B cell (primary cell): ENCODE measurements around the gene COL11A1. TPM values are rescaled to one million over a fixed set of nuclear protein-coding genes. Genes with fewer than 3 reads are reported as not detected.

Experiments used
- ATAC-seq: fragments of 200-7000 bp; cut with Tn5 transposase; one replicate; pipeline ENCODE4 v1.10.0; 2021; ENCODE audit warnings: low read depth, mild to moderate bottlenecking, moderate number of reproducible peaks, moderate library complexity
- CTCF ChIA-PET: fragments of 350-600 bp; sonication (Branson Sonifier 250); formaldehyde crosslinking; loops from one replicate; lab custom pipeline; 2021; ENCODE audit warnings: antibody characterized with exemption, inconsistent platforms; lab: Charles Lee
- POLR2A ChIA-PET: fragments of 350-600 bp; sonication (Branson Sonifier 250); formaldehyde crosslinking; loops from one replicate; lab custom pipeline; 2021; ENCODE audit warnings: antibody characterized with exemption; lab: Charles Lee
- DNase-seq: peaks from one replicate; pipeline ENCODE4 v3.0.0; 2013
- H2AFZ ChIP-seq: 2 replicates; pipeline ENCODE4 v1.6.1; 2012; ENCODE audit warnings: mild to moderate bottlenecking, low read depth, low read length; ENCODE audit not compliant: insufficient read depth, poor library complexity, severe bottlenecking
- H3K27ac ChIP-seq, 2 donors: 1 replicate in 1 of 2; 2 replicates in 1 of 2; pipeline ENCODE4 v1.5.1; 2012 to 2013; ENCODE audit warnings: low read length in 2 of 2, mild to moderate bottlenecking in 2 of 2, moderate library complexity in 1 of 2
- H3K27me3 ChIP-seq, 4 experiments: fragments of 200-600 bp in 1 of 4; sonication (generic) in 1 of 4; replicated peaks in 1 of 4; 1 replicate in 2 of 4; 2 replicates in 2 of 4; pipeline versions ENCODE4 v1.6.1 to v1.7.0; 2013 to 2016; ENCODE audit warnings: low read length in 3 of 4, mild to moderate bottlenecking in 2 of 4, mixed read lengths in 1 of 4, moderate library complexity in 1 of 4; ENCODE audit not compliant: insufficient read depth in 4 of 4, control insufficient read depth in 3 of 4; ENCODE audit errors: control extremely low read depth in 1 of 4
- H3K36me3 ChIP-seq, 2 experiments: replicated peaks in 1 of 2; 1 replicate in 1 of 2; 2 replicates in 1 of 2; pipeline versions ENCODE4 v1.6.1 to v1.7.1; 2013; ENCODE audit warnings: low read length in 1 of 2; ENCODE audit not compliant: insufficient read depth in 2 of 2, control insufficient read depth in 1 of 2; ENCODE audit errors: control extremely low read depth in 1 of 2, extremely low read depth in 1 of 2
- H3K4me1 ChIP-seq, 2 donors: fragments of 200-600 bp in 1 of 2; sonication (generic) in 1 of 2; 1 replicate in 1 of 2; 2 replicates in 1 of 2; pipeline versions ENCODE4 v1.5.1 to v1.6.1; 2013 to 2017; ENCODE audit warnings: low read length in 2 of 2; ENCODE audit not compliant: control insufficient read depth in 2 of 2, insufficient read depth in 2 of 2
- H3K4me2 ChIP-seq: replicated peaks from 2 replicates; pipeline ENCODE3; 2012; ENCODE audit warnings: mild to moderate bottlenecking, low read depth, low read length; ENCODE audit not compliant: poor library complexity, severe bottlenecking
- H3K4me3 ChIP-seq, 5 experiments: fragments of 200-600 bp in 1 of 5; sonication (generic) in 1 of 5; 1 replicate in 3 of 5; 2 replicates in 2 of 5; pipeline versions ENCODE4 v1.5.1 to v1.7.0; 2011 to 2016; ENCODE audit warnings: low read length in 4 of 5, mild to moderate bottlenecking in 4 of 5, low read depth in 2 of 5, control low read depth in 1 of 5, moderate library complexity in 1 of 5; ENCODE audit not compliant: insufficient read depth in 1 of 5; ENCODE audit errors: control extremely low read depth in 1 of 5, extremely low read depth in 1 of 5
- H3K79me2 ChIP-seq: fragments of 200-600 bp; sonication (generic); one replicate; pipeline ENCODE4 v1.6.0; 2016; ENCODE audit warnings: low read length; ENCODE audit not compliant: control insufficient read depth, insufficient read depth
- H3K9ac ChIP-seq: fragments of 200-600 bp; sonication (generic); 2 replicates; pipeline ENCODE4 v1.6.1; 2017; ENCODE audit warnings: mild to moderate bottlenecking, low read length, moderate library complexity
- H3K9me3 ChIP-seq, 3 donors: one replicate each; pipeline versions ENCODE4 v1.6.1 to v1.7.1; 2013; ENCODE audit warnings: low read length in 2 of 3; ENCODE audit not compliant: control insufficient read depth in 2 of 3, insufficient read depth in 1 of 3; ENCODE audit errors: control extremely low read depth in 1 of 3
- H4K20me1 ChIP-seq: 2 replicates; pipeline ENCODE4 v1.6.0; 2012; ENCODE audit warnings: mild to moderate bottlenecking, low read length; ENCODE audit not compliant: insufficient read depth, control insufficient read depth, poor library complexity, severe bottlenecking
- H3K27ac Mint-ChIP-seq: one replicate; pipeline ENCODE4 v1.8.0; 2021; ENCODE audit warnings: mixed read lengths
- H3K27me3 Mint-ChIP-seq: one replicate; pipeline ENCODE4 v1.8.0; 2021; ENCODE audit warnings: mixed read lengths
- H3K4me1 Mint-ChIP-seq: one replicate; pipeline ENCODE4 v1.8.0; 2021; ENCODE audit warnings: mixed read lengths
- H3K4me3 Mint-ChIP-seq: one replicate; pipeline ENCODE4 v1.8.0; 2021; ENCODE audit warnings: mixed read lengths
- H3K9me3 Mint-ChIP-seq: one replicate; pipeline ENCODE4 v1.8.0; 2022; ENCODE audit warnings: mixed read lengths; ENCODE audit not compliant: insufficient read depth
- EZH2 ChIP-seq: IDR thresholded peaks from 2 replicates; pipeline ENCODE4 v1.6.1; 2012; ENCODE audit warnings: borderline replicate concordance, low read depth, mild to moderate bottlenecking, moderate library complexity, low read length; ENCODE audit not compliant: insufficient read depth, poor library complexity, severe bottlenecking
- WGBS: methylation state at CpG from one replicate; pipeline ENCODE4 v1.1.5; 2013; ENCODE audit warnings: missing lambda C conversion rate; ENCODE audit not compliant: insufficient coverage; 5-methylcytosine and 5-hydroxymethylcytosine counted together
- intact Hi-C: fragments of 100-400 bp; cut with micrococcal nuclease; formaldehyde crosslinking; loops from one replicate; pipeline ENCODE4 v1.10.0; 2022
- polyA plus RNA-seq: library from polyadenylated mRNA; depleted of rRNA; stranded (reverse); fragments of >200 nt; gene quantifications from 2 replicates; pipeline ENCODE4 v1.2.3, GENCODE V29; 2012
- total RNA-seq, 2 donors: library from RNA; stranded (reverse); fragments of 120-200 nt in 1 of 2; gene quantifications; 1 replicate in 1 of 2; 2 replicates in 1 of 2; pipeline versions ENCODE4 v1.2.3 to v1.2.4, GENCODE V29; 2013 to 2022
- TF ChIP-seq, protein P1 (sequence below): fragments of 200-600 bp; IDR thresholded peaks from one replicate; pipeline ENCODE4 v1.8.0; 2022; ENCODE audit warnings: antibody characterized with exemption, mild to moderate bottlenecking

COL11A1 gene
- total and polyA plus RNA-seq, 2 donors (not counting 1 experiment from before 2014, with no cell fraction given), result not detected

DNA sequence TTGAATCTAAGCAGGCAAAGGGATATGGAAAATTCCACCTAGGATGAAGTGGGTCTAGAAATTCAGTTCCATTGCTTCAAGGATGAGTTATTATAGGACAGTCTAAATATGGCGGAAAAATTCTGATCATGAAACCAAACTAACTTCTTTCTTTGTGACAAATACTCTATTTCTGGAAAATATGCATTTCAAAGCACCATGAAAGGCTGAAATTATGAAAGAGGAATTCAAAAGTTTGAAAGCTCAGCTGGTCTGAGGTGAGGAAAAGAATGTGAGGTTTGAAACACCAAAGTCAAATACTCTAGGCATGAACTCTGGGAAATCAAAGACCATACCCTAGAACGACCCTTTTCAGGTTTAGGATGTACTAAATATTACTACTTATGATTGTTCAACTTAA, 36.4 kb upstream of the COL11A1 start:
- Histone ChIP-seq H2AFZ (no peak overlapping the region), H3K79me2 (no peaks in the 10 kb centered on the region), H3K36me3 (no peaks in the 10 kb centered on the region), H3K4me2 (no peak overlapping the region), H3K9me3 (no peaks in the 10 kb centered on the region), H3K4me1 (no peaks in the 10 kb centered on the region), H3K4me3 (no peak overlapping the region), H3K27ac (no peak overlapping the region), H3K9ac (no peak overlapping the region), H4K20me1 (no peaks in the 10 kb centered on the region), H3K27me3 (no peaks in the 10 kb centered on the region)
- Mint-ChIP-seq H3K4me1 (no peaks in the 10 kb centered on the region), H3K9me3 (no peaks in the 10 kb centered on the region), H3K4me3 (no peak overlapping the region), H3K27me3 (no peaks in the 10 kb centered on the region), H3K27ac (no peak overlapping the region)
- ChIA-PET CTCF (no interaction called here), POLR2A (no interaction called here)
- intact Hi-C loops, result no loop called here
- no peak for TF ChIP-seq EZH2
- TF ChIP-seq, protein P1, sequence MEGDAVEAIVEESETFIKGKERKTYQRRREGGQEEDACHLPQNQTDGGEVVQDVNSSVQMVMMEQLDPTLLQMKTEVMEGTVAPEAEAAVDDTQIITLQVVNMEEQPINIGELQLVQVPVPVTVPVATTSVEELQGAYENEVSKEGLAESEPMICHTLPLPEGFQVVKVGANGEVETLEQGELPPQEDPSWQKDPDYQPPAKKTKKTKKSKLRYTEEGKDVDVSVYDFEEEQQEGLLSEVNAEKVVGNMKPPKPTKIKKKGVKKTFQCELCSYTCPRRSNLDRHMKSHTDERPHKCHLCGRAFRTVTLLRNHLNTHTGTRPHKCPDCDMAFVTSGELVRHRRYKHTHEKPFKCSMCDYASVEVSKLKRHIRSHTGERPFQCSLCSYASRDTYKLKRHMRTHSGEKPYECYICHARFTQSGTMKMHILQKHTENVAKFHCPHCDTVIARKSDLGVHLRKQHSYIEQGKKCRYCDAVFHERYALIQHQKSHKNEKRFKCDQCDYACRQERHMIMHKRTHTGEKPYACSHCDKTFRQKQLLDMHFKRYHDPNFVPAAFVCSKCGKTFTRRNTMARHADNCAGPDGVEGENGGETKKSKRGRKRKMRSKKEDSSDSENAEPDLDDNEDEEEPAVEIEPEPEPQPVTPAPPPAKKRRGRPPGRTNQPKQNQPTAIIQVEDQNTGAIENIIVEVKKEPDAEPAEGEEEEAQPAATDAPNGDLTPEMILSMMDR, result no peak
- WGBS, result no CpG with 5 or more reads among the region's 2 CpGs
- DNase-seq, result no peak
- no peak for ATAC-seq

DNA sequence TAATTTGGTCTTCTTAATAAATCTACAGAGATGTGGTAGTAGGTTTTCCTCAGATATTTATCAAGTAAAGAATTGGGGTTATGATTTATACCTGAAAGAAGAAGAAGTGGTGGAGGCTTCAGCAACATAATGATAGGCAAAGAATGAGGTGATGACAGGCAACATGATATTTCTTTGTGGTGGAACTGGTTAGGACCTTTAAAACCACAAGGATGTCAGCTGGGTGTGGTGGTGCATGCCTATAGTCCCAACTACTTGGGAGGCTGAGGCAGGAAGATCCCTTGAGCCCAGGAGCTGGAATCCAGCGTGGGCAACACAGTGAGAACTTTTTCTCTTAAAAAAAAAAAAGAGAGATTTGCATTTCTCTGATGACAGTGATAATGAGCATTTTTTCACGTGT, 34.1 kb upstream of the COL11A1 start:
- Histone ChIP-seq H3K4me2 (no peak overlapping the region), H3K9me3 (no peaks in the 10 kb centered on the region), H3K27ac (no peak overlapping the region), H3K79me2 (no peaks in the 10 kb centered on the region), H3K9ac (no peak overlapping the region), H2AFZ (no peak overlapping the region), H4K20me1 (no peaks in the 10 kb centered on the region), H3K4me1 (no peaks in the 10 kb centered on the region), H3K27me3 (no peaks in the 10 kb centered on the region), H3K36me3 (no peaks in the 10 kb centered on the region), H3K4me3 (no peak overlapping the region)
- no peak for TF ChIP-seq EZH2
- TF ChIP-seq, protein P1, result no peak
- no peak for DNase-seq
- Mint-ChIP-seq H3K4me3 (no peak overlapping the region), H3K4me1 (no peaks in the 10 kb centered on the region), H3K27me3 (no peaks in the 10 kb centered on the region), H3K9me3 (no peaks in the 10 kb centered on the region), H3K27ac (no peak overlapping the region)
- WGBS, result no CpG with 5 or more reads among the region's 2 CpGs
- CTCF ChIA-PET, result no interaction called here
- no peak for ATAC-seq
- POLR2A ChIA-PET, result no interaction called here
- intact Hi-C loops, result no loop called here
